ENCODE measurements around the gene KMT5B. TPM values are rescaled to one million over a fixed set of nuclear protein-coding genes. Genes with fewer than 3 reads are reported as not detected.

KMT5B gene
- total and polyA plus RNA-seq, 2 donors (not counting 1 experiment from before 2014, with no cell fraction given): 13.0 to 24.3 TPM

GRCh38 chr11:68142441-68143309, 70.4 kb downstream of the KMT5B start:
- TF ChIP-seq EZH2 (IDR thresholded peaks at IDR 0.05; ENCODE audit: low read length, missing control alignments): no peak
- TF ChIP-seq CTCF (conservative IDR thresholded peaks at IDR 0.05 in 1 of 2, IDR thresholded peaks at IDR 0.05 in 1 of 2; ENCODE audit: low read depth in 1 of 2, low read length in 2 of 2): no peak
- Histone ChIP-seq H2AFZ (ENCODE audit: low read length) (no peak overlapping the region), H3K4me3 (replicated peaks in 1 of 4; ENCODE audit: control extremely low read depth in 1 of 4, insufficient read depth in 1 of 4, low read depth in 3 of 4, low read length in 4 of 4) (no peak overlapping the region)

GRCh38 chr11:68142028-68142412, 71.1 kb downstream of the KMT5B start:
- no peak for DNase-seq (ENCODE audit: low read depth in 2 of 2)
- no peak overlapping the region for H2AFZ ChIP-seq (ENCODE audit: low read length)
- TF ChIP-seq EZH2 (IDR thresholded peaks at IDR 0.05; ENCODE audit: low read length, missing control alignments) (no peak), CTCF (conservative IDR thresholded peaks at IDR 0.05 in 1 of 2, IDR thresholded peaks at IDR 0.05 in 1 of 2; ENCODE audit: low read depth in 1 of 2, low read length in 2 of 2) (no peak)

More at GRCh38 chr11:68142441-68143309, 70.4 kb downstream of the KMT5B start:
- no peaks in the 10 kb centered on the region for H3K4me1 ChIP-seq (ENCODE audit: control insufficient read depth, extremely low read depth, insufficient read depth, low read length)
- H3K36me3 ChIP-seq (ENCODE audit: control insufficient read depth, insufficient read depth, low read length): no peaks in the 10 kb centered on the region
- H3K9ac ChIP-seq (ENCODE audit: insufficient read depth, low read length): no peak overlapping the region
- no peak overlapping the region for H3K4me2 ChIP-seq (ENCODE audit: extremely low read depth, insufficient read depth, low read length)
- DNase-seq (ENCODE audit: low read depth in 2 of 2): no peak
- H3K27ac ChIP-seq (ENCODE audit: insufficient read depth, low read length): no peak overlapping the region
- H3K27me3 ChIP-seq (ENCODE audit: control insufficient read depth, insufficient read depth, low read length): no peaks in the 10 kb centered on the region
- no peaks in the 10 kb centered on the region for H3K79me2 ChIP-seq (ENCODE audit: control insufficient read depth, insufficient read depth, low read length)
- no peaks in the 10 kb centered on the region for H3K9me3 ChIP-seq (ENCODE audit: control insufficient read depth, insufficient read depth, low read depth, low read length)
- H4K20me1 ChIP-seq (ENCODE audit: control insufficient read depth, extremely low read depth, insufficient read depth, low read length): no peaks in the 10 kb centered on the region

GRCh38 chr11:68141246-68142027, 71.7 kb downstream of the KMT5B start:
- Histone ChIP-seq H3K4me1 (ENCODE audit: control insufficient read depth, extremely low read depth, insufficient read depth, low read length) (no peaks in the 10 kb centered on the region), H2AFZ (ENCODE audit: low read length) (no peak overlapping the region), H3K36me3 (ENCODE audit: control insufficient read depth, insufficient read depth, low read length) (no peaks in the 10 kb centered on the region), H3K27ac (ENCODE audit: insufficient read depth, low read length) (no peak overlapping the region), H3K79me2 (ENCODE audit: control insufficient read depth, insufficient read depth, low read length) (no peaks in the 10 kb centered on the region), H3K4me2 (ENCODE audit: extremely low read depth, insufficient read depth, low read length) (no peak overlapping the region), H3K9me3 (ENCODE audit: control insufficient read depth, insufficient read depth, low read depth, low read length) (no peaks in the 10 kb centered on the region), H3K9ac (ENCODE audit: insufficient read depth, low read length) (no peak overlapping the region), H3K4me3 (replicated peaks in 1 of 4; ENCODE audit: control extremely low read depth in 1 of 4, insufficient read depth in 1 of 4, low read depth in 3 of 4, low read length in 4 of 4) (no peak overlapping the region), H3K27me3 (ENCODE audit: control insufficient read depth, insufficient read depth, low read length) (no peaks in the 10 kb centered on the region), H4K20me1 (ENCODE audit: control insufficient read depth, extremely low read depth, insufficient read depth, low read length) (no peaks in the 10 kb centered on the region)
- DNase-seq (ENCODE audit: low read depth in 2 of 2): no peak
- TF ChIP-seq EZH2 (IDR thresholded peaks at IDR 0.05; ENCODE audit: low read length, missing control alignments) (no peak), CTCF (conservative IDR thresholded peaks at IDR 0.05 in 1 of 2, IDR thresholded peaks at IDR 0.05 in 1 of 2; ENCODE audit: low read depth in 1 of 2, low read length in 2 of 2) (no peak)

More at GRCh38 chr11:68142028-68142412, 71.1 kb downstream of the KMT5B start:
- H3K79me2 ChIP-seq (ENCODE audit: control insufficient read depth, insufficient read depth, low read length): no peaks in the 10 kb centered on the region
- H4K20me1 ChIP-seq (ENCODE audit: control insufficient read depth, extremely low read depth, insufficient read depth, low read length): no peaks in the 10 kb centered on the region
- H3K36me3 ChIP-seq (ENCODE audit: control insufficient read depth, insufficient read depth, low read length): no peaks in the 10 kb centered on the region
- H3K9ac ChIP-seq (ENCODE audit: insufficient read depth, low read length): no peak overlapping the region
- no peak overlapping the region for H3K4me2 ChIP-seq (ENCODE audit: extremely low read depth, insufficient read depth, low read length)
- H3K9me3 ChIP-seq (ENCODE audit: control insufficient read depth, insufficient read depth, low read depth, low read length): no peaks in the 10 kb centered on the region
- H3K4me3 ChIP-seq (replicated peaks in 1 of 4; ENCODE audit: control extremely low read depth in 1 of 4, insufficient read depth in 1 of 4, low read depth in 3 of 4, low read length in 4 of 4): no peak overlapping the region
- H3K27ac ChIP-seq (ENCODE audit: insufficient read depth, low read length): no peak overlapping the region
- H3K27me3 ChIP-seq (ENCODE audit: control insufficient read depth, insufficient read depth, low read length): no peaks in the 10 kb centered on the region
- H3K4me1 ChIP-seq (ENCODE audit: control insufficient read depth, extremely low read depth, insufficient read depth, low read length): no peaks in the 10 kb centered on the region

All from fibroblast of lung (primary cell).